DLD1 (cell line): ENCODE measurements around the gene TLR4.

Experiments
- in situ Hi-C: cut with HindIII; loops from 2 replicates; pipeline ENCODE4 v1.10.0; 2017; ENCODE audit warnings: low sequenced_read_pairs

TLR4 gene

DNA sequence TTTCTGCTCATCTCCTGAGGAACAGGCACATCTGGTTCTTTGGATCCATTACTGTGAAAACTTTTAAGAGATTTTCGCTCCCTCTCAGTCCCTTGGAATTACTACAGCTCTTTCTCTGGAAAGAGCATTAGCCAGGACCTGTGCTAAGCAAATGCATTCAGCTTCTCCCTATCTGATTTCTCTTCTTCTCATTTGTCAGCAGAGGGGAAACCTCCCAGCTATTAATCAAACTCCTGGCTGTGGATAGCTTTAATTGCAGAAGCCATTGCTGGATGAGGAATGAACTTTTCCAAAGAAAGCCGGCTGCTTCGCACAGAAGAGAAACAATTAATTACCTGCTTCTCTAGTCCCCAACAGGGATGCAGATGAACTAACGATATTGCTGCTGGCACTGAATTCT lies 37.9 kb downstream of the TLR4 start:
- in situ Hi-C loops, result no loop called here

DNA sequence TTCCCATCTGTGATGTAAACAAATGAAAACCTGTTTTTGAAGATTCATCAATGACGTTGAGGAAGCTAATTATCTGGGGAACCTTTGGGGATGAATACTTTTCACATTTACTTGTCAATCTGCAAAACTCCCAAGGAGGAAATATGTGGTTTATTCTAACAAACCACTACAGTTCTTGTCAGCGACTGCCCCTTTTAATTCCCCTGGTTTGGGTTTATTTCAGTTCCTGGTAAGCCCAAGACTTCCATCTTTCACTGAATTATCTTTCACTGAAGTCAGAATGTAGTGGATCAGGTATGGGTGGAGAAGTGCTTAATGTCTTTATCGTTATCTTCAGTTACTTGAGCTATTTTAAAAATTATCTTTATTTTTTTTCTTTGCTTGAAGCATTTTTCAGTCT lies 40.2 kb downstream of the TLR4 start:
- in situ Hi-C loops, result no loop called here

DNA sequence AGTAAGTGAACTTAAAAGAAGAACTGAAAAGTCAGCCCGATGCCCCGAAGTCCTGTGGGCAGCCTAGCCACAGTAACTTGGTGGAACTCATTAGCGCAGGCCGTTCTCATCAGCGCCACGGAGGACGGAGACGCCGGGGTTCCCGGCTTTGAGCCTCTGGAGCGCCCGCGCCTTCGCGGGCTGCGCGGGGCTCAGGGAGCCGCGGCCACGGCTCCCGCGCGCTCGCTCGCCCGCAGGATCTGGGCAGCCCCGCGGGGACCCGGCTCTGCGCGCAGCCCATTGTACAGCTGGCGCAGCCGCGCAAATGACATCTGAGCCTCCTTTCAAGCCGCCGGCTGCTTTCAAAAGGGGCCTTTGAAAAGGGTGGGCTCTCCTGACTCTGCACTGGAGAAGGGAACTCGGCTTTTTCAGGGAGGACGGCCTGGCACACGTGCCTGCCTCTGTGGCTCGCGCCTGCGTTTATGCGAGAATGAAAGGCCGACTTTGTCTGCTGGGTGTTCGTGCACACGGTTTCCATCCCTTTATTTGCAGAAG lies 40.7 kb downstream of the TLR4 start:
- in situ Hi-C loops, result no loop called here

DNA sequence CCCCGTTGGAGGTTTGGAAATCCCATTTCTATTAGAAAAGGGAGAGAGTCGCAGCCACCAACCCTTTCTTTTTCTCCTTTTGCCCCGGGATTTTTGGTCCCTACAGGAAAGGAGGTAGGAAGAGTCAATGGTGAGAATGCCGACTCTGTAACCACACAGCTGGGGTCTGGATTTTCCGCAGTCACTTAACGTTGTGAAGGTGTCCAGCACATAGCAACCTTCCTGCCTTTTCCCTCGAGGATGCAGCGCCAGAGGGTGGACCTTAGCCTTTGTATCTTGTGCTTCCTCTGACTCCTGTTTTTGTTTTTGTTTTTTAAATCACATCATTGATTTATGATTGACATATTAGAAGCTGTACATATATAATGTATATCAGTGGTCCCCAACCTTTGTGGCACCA lies 41.4 kb downstream of the TLR4 start:
- in situ Hi-C loops, result no loop called here

DNA sequence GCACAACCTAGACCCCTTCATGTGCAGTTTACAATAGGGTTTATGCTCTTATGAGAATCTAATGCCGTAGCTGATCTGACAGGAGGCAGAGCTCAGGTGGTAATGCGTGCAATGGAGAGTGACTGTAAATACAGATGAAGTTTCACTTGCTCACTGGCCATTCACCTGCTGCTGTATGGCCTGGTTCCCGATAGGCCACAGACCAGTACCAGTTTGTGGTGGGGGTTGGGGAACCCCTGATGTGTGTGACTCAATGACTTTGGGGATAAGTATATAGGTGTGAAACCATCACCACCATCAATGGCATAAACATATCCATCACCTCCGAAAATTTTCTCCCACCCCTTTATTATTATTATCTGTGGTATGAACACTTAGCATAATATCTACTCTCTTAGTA lies 42.1 kb downstream of the TLR4 start:
- in situ Hi-C loops, result no loop called here

DNA sequence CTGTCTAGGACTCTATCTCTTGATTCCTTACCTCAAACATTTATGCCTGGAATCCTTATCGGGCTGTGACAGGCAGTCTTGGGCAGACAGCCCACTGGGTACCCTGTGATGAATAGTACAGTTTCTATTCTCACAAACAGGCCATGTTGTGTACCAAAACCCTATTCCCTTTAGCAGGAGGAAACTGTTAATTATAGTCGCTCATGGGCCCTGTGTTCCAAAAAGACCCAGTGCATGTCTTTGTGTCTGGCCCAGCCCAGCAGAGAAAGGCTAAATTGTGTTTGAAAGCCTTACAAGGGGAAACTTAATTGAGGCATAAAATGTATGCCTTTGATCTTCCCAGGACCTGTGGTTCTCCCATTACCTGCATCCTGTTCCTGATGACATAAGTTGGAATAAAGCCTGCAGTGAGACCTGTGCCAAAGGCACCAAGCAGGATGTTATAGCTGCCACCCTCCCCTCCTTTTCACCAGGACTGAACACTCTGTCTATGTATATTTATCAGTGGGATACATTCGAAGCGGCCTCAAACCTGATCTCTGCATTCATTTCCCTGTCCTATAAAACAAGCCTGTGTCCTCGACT lies 43.3 kb downstream of the TLR4 start:
- in situ Hi-C loops, result no loop called here

DNA sequence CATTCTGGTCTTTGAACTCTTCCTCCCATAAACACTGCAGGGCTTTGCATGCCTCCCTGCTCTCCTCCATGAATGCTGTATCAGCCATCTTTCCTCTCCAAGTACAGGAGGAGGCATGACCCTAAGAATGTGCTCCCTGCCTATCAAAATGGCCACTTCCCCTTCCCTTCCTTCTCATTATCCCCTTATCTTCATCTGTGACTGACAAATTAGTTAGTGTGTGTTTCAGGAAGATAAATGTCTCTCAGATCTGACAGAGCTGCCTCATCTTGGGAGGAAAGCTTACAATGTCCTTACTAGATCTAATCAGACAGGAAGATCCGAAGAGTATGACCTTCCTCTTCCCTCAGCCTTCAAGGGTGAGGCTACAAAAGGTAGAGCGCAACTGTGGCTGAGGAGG lies 46.2 kb downstream of the TLR4 start:
- in situ Hi-C loops, result no loop called here

DNA sequence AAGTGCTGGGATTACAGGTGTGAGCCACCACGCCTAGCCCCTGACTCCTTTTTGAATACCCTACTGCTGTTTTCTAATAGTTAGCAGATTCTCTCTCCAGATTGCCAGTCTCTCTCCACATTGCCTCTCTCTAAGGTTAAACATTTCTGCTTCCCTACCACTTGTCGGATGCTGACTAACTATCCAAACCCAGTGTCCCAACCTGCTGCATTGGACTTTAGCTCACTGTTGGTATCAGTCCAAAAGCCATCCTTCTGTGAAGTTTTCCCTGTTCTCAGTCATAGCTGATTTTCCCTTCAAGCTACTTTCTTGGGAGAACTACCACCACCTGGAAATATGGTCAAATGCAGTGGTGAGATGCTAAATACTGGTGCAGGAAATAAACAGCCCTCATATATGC lies 48.7 kb downstream of the TLR4 start:
- in situ Hi-C loops, result no loop called here

DNA sequence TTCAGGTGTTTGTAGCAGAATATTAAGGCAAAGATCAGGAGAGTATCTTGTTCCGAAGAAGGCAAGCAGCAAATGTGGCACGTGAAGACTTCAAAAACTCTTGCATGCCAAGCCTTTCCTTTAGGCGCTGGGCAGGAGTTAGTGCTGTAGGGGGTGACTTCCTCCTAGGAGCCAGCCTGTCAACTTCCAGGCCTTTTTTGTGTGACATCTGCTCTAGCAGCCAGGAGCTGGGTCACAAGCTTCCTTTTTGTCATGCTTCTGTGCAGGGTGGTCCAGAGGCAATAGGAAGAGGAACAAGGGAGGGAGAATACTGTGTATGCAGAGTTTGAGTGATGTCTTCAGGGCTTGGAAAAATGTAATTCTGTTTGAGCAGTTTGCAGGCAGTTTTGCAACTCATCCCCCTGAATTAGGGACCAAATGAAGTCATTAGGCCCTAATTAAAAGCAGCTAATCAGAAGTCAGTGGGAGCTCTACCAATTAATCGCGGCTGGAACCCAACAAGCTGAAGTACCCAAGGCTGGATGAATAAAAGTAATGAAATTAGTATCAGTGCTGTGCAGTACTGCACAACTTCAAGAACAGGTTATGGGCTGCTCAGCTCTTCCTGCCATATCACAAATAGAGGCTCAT lies 53.5 kb downstream of the TLR4 start:
- in situ Hi-C loops, result no loop called here

DNA sequence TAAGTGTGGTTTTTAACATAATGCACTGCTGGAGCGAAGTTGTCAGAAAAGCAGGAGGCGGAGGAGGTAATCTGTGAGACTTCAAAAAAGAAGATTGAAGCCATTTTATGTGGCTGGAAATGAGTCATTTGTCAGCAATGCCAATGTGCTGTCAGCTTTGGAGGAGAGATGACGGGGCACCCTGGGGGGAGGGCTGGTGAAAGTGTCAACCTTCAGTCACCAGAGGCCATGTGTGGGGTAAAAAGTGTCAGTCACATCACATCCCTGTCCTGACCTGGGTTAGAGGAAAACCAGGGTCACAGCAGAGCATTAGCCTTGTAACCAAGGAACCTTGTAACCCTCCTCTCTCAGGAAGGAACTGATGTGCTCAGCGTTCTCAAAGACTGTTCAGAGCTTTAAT lies 59.1 kb downstream of the TLR4 start:
- in situ Hi-C loops, result no loop called here

DNA sequence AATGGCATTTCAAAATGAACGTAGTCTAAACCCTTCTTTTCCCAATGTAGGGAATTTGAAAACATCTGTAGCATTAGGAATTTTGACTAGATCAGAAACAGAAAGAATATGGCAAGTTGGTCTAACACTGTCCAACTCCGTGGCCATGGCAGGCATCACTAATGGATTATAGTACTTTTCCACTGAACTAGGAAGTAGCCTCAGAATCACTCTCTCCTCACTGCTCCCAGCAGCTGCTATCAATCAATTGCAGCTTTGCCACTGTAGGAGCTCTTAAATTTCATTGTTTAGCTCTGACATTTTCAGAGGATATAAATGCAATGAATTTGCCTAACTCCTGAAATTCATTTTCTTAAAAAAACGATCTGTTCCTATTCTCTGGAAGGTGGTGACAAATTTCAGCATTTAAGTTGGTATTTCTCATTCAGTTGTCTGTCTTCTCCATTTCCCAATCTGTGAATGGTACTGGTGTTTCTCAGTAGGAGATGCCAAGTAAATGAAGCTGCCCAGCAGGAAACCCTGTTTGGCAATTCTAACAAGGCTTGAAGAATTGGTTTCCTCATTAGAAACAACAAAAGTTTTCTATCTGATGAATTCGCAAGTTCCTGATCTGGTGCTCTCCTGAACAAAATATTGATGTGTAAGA lies 64.7 kb downstream of the TLR4 start:
- in situ Hi-C loops, result no loop called here

DNA sequence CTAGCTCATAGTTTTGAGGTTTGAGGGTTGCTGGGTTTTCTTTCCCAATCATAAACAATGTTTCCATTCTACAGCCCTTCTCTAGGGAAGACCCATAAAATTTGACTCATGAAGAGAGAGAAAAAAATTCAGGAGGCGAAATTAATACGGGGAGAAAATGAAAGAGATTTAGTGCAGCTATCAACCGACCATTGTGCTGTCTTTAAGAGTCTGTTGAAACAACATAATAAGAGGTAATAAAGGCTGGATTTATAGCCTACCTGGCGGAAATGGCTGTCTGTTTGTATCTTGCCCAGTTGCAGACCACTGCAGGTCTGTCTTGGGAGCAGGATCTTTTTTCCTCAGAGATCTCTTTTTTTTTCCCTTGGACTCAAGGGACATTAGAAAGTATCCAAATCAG lies 66.9 kb downstream of the TLR4 start:
- in situ Hi-C loops, result no loop called here

DNA sequence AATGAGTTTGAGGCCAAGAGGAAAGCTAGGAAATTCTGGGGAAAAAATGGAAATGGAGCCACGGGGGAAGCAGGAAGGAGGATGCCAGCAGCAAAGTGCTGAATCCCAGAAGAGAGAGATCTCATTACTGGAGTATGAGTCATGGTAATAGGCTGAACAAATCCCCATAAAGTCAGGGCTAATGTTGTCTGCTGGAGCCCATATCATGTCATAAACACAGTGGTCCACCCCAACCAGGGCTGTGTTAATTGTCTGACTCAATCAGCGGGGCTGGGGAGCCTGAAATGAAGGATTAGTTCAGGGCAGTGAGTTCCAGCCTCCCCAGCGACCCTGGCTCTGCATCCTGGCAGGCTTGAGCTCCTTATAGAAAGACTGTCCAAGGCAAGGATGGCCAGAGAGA lies 68.8 kb downstream of the TLR4 start:
- in situ Hi-C loops, result no loop called here
